Right ventricle myocardium inferior (tissue), 1 donor: ENCODE measurements around the gene TCL1B. TPM values are rescaled to one million over a fixed set of nuclear protein-coding genes. Genes with fewer than 3 reads are reported as not detected.

Experiments used
- ATAC-seq: fragments of 200-7000 bp; cut with Tn5 transposase; one replicate; pipeline ENCODE4 v1.9.1; 2020; ENCODE audit warnings: mild to moderate bottlenecking, moderate library complexity
- DNase-seq: peaks from one replicate; pipeline ENCODE4 v3.0.0; 2021; ENCODE audit errors: missing footprints
- intact Hi-C: fragments of 100-400 bp; cut with DNase I; formaldehyde crosslinking; loops from one replicate; pipeline ENCODE4 v1.11.0; 2022
- long read RNA-seq: library from polyadenylated mRNA; unstranded; transcript quantifications from one replicate; pipeline ENCODE4 v2.0.0, GENCODE V29; 2021
- total RNA-seq: library from RNA; stranded (reverse); fragmentation: NEBNext Ultra II Directional; extraction: Animal tissue kit (Norgen Biotek cat#: 25700); gene quantifications from one replicate; pipeline ENCODE4 v1.2.1, GENCODE V29; 2021
- donor health status: DM: no; HTN: yes; CAD: no; lungs with severe emphysema.

The TCL1B gene, protein sequence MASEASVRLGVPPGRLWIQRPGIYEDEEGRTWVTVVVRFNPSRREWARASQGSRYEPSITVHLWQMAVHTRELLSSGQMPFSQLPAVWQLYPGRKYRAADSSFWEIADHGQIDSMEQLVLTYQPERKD
- total RNA-seq, result not detected
- long read RNA-seq, result 0 reads

DNA sequence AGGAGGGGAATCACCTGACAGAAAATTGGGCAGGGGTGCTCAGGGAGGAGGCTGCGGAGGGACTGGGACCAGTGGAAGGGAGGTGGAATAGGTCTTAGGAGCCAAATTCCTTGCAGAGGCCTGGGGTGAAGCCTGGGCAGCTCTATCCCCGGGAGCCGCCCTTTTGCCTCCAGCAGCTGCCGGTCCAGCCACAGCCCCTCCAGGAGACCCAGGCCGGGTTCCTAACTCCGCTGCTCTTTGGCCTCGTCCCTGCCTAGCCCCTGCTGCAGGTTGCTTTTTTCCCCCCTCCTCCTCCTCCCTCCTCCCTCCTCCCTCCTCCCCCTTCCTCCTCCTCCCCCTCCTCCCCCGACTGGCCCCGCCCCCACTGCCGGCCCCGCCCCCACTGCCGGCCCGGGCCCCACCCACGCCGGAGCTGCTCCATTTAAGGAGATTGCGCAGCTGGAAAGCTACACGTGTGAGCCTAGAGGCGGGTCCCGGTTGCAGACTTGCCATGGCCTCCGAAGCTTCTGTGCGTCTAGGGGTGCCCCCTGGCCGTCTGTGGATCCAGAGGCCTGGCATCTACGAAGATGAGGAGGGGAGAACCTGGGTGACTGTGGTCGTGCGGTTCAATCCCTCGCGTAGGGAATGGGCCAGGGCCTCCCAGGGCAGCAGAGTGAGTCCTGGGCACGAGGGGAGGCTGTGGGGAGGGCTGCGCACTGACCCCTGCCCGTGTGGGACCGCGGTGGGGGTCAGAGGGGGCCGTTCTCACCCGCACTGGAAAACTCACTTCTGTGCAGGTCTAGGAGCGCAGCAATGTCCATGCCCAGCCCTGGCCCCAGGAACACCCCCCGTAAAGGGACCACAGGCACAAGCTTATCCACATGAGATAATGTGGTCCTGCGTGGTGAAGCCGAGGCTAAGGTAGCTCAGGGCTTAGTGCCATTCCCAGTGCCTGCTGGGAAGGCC lies at the start of gene TCL1B:
TCL1B (plus strand) TSS at position 449 of the 945 bp plus-strand sequence; CDS start at position 491, 42 bp downstream.
- no peak for ATAC-seq
- intact Hi-C loops, result no loop called here
- no peak for DNase-seq

DNA sequence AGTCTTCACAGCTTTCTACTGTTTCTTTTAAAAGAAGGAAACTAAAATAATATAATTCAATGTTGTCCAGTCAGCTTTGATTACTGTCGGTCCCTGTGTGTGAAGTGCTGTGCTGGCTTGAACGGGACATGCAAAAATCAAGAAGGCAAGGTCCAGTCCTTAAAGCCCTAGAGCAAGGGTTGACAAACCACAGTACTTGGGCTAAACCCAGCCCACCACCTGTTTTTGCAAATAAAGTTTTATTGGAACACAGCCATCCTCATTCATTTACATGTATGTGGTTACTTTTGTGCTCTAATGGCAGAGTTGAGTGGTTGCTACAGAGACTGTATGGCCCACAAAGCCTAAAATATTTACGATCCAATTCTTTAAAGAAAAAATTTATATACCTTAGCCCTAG lies 41.2 kb upstream of the TCL1B start:
- intact Hi-C loops, result no loop called here
- no peak for DNase-seq
- ATAC-seq, result no peak

DNA sequence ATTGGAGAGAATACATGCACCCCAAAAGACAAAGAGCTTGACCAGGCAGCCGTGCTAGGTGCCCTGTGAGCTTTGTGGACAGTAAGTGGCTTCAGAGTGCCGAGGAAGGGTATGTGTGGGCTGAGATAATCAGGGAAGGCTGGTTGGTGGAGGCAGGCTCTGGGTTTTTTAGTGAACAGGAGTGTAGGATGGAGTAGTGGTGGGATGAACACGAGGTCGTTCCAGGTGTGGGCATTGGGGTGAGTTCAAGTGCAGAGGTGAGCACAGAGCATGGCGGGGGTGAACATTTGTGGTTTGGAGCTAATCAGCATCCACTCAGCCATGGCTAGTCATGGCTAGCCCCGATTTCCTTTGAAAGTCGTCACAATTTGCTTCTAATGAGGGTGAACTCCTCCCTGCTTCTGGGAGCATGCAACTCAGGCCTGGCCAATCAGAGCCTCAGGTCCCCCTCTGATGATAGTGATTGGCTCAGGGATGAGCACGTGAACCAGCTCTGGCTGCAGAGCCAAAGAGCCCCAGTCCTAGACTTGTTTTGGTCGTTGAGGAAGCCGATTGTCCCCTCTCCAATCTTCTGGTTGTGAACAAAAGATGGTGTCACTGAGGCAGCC lies 40.7 kb upstream of the TCL1B start:
- no peak for DNase-seq
- no peak for ATAC-seq
- intact Hi-C loops, result no loop called here

DNA sequence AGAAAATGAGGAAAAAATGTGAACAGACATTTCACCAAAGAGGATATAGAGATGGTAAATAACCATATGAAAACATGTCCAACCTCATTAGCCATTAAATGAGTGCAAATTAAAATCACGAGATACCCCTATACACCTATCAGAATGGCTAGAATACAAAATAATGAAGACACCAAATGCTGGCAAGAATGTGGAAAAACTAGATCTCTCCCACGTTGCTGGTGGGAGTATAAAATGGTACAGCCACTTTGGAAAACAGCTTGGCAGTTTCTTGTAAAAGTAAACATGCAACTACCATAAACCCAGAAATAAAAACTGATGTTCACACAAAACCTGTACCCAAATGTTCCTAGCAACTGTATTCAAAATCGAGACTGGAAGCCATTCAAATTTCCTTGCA lies 38.3 kb upstream of the TCL1B start:
- ATAC-seq (no peak), DNase-seq (no peak)
- intact Hi-C loops, result no loop called here

DNA sequence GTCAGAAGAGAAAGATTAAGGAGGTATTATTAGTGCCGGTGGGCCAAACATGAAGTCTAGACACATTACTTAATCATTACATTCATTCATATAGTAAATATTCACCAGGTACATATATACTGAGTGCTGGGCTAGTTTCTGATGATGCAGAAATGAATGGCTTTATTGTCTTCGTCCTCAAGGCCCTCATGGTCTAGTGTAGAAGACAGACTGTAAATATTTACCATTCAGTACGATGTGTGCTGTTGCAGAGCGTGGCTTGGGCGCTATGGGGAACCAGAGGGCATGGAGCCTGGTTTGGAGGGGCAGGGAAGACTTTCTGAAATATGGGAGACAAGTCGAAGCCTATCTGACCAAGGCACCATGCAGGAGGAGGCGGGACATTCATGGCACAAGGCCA lies 37.0 kb upstream of the TCL1B start:
- DNase-seq (no peak), ATAC-seq (no peak)
- intact Hi-C loops, result no loop called here

DNA sequence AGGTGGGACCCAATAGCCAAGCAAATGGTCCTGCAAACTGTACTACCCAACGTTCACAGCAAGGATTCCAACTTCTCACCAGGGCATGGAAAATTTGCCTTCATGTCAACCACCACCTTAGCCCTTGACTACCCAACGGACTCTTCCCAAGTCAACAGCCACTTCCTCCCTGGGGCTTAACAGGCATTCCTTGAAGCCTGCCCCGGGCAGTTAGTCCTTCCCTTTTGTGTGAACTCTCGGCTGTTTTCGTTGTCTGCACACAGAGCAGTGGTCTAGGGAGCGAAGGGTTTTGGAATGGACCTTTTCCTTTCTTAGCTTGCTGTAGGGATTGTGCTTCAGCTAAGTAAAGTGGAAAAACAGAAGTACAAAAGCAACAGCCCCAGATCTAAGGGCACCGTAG lies 35.2 kb upstream of the TCL1B start:
- DNase-seq, result no peak
- intact Hi-C loops, result no loop called here
- no peak for ATAC-seq

DNA sequence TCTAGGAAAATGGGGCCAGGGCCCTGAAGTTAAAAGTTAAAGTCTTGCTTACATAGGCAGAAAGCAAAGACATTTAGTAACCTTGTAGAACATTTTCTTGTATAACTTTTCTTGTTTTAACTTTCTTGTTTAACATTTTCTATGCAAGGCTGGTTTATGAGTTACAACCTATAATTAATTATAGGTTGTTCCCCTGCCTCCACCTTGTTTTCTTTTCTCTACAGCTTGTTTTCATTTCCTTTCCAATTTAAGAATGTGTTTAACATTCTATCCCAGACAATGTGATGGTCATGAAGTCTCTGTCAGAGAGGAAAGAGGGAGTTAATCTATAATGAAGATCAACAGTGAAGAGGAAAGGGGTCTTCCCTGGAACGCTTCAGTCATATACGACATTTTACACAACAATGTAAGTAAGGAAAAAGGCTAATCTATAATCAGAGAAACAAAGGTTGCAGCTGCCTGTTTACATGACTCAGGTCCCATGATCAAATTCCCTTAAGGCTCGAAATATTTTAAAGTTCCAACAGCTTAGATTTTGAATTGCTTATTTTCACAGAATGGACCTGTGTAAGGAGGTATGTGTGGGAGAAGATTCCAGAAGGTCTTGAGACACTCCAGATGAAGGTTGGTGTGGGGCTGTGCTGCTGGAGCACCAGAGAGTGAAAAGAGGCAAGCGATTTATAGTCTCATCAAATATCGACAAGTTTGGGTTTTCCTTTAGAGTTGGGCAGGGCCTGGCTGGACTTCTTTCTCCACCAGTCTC lies 34.2 kb upstream of the TCL1B start:
- intact Hi-C loops, result no loop called here
- no peak for ATAC-seq
- no peak for DNase-seq

DNA sequence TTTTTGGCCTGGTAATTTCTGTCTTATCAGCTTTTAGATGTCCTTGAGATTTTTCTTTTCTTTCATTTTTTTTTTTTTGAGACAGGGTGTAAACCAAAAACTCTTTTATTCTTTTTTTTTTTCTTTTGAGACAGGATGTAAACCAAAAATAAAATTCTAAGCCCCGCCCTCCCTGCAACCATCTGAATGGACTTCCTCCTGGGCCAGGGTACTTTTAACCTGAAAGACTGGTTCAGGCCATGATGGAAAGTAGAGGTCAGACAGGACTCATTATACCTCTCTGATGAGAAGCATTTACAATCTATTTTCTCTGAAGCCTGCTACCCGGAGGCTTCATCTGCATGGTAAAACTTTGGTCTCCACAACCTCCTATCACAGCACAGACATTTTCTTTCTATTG lies 33.5 kb upstream of the TCL1B start:
- no peak for ATAC-seq
- intact Hi-C loops, result no loop called here
- DNase-seq, result no peak

DNA sequence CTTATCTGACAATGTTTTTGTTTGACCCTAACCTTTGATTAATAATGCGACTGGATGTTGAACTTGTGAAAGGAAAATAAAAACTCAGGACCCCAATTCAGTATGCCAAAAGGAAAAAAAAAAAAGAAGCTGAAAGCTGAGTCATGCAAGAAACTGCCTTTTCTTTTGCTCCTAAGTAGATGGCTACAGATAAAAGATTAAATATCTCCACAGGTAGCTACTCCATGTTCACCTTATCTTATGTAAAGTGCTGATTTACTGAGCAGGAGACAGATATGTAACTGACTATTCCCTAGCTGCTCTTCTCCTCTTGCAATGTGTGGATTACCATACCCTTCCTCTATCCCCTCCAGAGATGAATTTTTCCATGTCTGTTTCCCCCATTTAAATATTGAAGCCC lies 30.8 kb upstream of the TCL1B start:
- no peak for ATAC-seq
- DNase-seq, result no peak
- intact Hi-C loops, result no loop called here

DNA sequence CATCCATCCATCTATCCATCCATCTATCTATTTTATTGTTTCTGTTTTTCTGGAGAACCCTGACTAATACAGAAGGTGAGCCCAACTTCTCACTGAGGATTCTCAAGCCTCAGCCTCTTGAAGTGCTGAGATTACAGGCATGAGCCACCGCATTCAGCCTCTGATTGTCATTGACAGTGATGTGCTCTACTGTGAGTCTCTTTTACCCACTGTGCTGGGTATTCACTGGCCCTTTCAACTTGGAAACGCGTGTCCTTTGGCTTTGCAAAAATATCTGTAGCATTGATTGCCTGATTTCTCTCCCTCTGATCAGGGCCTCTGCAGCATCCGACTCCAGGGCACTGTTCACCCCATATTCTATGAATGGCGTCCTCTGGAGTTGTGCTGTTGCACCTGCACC lies 29.6 kb upstream of the TCL1B start:
- no peak for DNase-seq
- no peak for ATAC-seq
- intact Hi-C loops, result no loop called here

DNA sequence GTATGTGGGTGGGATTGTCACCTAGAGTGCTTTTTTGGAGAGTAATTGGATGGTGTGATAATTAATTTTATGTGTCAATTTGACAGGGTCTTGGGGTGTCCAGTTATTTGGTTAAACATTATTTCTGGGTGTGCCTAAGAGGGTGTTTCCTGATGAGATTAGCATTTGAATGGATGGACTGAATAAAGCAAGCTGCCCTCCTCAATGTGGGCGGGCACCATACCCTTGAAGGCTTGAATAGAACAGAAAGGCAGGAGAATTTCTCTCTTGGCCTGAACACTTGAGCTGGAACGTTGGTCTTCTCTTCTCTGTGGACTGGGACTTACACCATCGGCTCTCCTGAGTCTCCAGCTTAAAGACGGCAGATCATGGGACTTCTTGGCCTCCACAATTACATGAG lies 28.8 kb upstream of the TCL1B start:
- intact Hi-C loops, result no loop called here
- DNase-seq (no peak), ATAC-seq (no peak)

DNA sequence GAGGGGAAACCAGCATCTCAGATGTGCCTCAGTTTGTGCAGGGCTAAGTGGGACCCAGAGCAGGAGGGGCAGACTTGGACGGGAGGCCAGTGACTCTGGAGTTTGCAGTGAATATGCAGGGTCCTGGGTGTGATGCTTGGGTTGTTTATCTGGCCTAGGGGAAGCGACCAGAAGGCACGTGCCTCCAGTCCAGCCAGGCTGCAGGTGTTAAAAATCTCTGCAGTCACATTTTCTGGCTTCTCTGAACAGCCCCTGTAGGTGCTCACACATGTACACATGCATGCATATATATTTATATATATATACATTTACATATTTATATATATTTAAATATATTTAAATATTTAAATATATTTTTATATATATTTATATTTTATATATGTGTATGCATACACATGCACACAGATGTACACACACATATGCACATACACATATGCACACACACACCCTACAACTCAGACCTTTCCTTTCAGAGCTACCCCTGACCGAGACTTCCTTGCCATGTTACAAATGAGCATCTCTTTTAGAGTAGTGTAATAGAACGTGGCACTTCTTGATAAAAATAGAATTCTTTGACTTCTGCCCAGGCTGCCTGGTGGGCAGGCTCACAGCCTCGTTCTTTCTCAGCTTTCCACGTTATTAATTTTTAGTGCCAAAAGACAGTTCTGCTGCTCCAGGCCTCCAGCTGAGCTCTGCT lies 26.8 kb upstream of the TCL1B start:
- DNase-seq (no peak), ATAC-seq (no peak)
- intact Hi-C loops, result no loop called here

DNA sequence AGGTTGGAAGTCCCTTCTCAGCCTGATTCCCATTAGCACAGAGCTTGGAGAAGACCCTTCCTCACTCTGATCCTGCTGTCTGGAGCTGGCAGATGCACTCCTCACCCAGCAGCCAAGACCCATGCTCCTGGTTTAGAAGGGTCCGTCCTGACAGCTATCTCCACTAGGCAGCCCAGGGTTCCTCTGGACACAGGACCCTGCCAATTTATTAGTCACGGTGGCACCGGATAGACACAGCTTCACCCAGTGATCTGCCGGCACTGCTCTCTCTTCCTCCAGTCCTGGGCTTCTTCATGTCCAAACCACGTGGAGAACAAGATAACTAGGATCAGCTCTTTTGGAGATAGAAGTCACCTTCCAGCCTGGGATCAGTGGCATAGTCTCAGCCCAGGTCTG lies 26.2 kb upstream of the TCL1B start:
- DNase-seq (no peak), ATAC-seq (no peak)
- intact Hi-C loops, result no loop called here

DNA sequence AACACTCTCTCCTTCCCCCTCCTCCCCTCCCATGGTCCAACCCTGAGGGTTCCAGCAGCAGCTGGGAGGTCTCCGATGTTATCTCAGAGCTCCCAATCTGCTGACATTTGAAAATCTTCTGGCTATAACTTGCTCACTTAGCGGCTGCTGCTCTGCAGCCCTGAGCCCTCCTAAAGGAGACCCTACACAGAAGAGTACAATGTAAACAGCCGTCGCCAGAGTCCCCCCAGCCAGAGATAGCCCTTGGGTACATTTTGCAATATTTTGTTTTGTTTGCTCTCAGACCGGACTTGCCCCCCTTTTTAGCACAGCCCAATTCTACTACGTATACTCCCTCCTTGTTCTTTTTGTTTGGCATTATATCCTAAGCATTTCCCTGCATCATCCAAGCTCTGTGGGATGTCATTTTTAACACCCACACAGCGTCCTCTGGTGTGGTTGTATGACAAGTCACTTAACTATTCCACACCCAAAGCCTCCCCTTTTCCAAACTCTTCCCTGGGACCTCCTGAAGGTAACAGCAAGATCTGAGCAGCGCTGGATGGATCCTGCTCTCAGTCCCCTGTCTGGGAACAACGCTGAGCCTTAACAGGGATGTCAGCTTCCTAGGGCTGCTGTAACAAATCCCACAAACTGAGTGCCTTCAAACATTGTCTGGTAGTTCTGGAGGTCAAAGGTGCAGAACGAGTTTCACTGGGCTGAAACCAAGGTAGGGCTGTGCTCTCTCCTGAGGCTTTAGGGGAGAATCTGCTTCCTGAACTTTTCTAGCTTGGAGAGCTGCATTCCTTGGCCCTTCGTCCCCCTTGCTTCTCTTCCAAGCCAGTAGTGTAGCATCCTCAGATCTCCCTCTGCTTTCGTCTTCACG lies 25.3 kb upstream of the TCL1B start:
- intact Hi-C loops, result no loop called here
- no peak for DNase-seq
- ATAC-seq, result peak; percentile 66

DNA sequence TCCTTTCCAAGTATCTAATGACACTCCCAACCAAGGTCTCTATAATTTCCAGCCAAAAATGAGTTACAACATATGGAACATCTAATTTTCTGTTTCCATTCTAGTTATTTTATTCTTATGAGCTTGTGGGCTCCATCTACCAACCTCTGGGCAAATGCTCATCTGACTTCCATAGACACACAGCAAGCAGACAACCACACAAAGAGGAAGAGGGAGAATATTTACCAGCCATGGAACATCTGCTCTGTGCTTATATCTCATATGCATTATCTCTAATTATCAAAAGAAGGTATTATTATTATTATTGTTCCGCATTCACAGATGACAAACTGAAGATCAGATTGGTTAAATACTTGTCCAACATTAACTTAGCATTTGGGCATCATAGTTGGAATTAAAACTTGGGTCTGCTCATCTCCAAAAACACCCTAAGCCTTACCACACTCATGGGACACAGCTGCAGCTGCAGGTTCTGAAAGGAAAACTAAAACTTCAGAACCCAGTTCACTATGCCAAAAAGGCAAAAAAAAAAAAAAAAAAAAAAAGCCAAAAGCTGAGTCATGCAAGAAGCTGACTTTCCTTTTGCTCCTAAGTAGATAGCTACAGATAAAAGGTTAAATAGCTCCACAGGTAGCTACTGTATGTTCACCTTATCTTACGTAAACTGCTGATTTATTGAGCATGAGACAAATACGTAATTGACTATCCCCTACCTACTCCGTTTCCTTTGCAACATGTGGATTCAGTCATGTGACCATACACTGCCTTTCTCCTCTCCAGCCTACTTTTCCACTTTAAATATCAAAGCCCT lies 23.6 kb upstream of the TCL1B start:
- intact Hi-C loops, result no loop called here
- ATAC-seq (no peak), DNase-seq (no peak)

DNA sequence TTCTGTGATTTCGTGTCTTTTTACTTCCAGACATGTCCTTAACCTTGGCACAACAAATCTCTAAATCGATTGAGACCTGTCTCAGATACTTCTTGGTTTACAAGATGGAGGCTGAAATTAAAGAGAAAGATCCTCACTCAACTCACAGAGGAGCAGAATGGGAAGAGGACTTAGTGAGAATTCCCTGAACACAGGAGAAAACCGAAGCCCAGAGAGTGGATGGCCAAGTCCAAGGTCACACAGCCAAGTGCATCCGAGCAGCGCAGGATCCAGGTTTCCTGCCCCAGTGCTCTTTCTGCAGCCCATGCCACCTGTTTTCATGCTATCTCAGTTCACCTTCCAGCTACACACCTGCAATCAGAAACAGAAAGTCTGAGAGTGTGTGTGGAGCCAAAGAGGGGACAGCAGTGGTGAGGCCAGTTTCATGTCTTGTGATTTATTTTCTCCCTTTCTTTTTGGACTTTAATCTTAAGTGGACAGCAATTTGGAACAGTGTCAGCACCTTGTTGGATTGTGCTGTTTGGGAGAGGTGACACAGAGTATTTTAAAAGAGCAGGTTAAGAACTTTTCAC lies 22.9 kb upstream of the TCL1B start:
- intact Hi-C loops, result no loop called here
- no peak for DNase-seq
- ATAC-seq, result no peak

DNA sequence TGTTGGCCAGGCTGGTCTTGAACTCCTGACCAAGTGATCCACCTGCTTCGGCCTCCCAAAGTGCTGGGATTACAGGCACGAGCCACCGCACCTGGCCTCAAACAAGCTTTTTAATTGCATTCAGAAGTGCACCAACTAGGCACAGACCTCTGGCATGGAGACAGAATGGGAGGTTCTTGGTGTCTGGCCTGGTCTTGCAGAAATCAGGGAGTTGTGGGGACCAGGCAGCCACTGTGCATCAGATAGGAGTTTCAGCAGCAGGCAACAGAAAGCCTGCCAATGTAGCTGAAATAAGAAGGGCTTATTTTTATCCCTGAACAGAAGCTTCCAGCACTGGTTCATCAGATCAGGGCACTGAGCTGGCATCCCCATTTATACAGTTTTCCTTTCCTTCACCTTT lies 22.2 kb upstream of the TCL1B start:
- DNase-seq, result no peak
- intact Hi-C loops, result no loop called here
- ATAC-seq, result no peak
